A673 (cell line): ENCODE data around the gene C6orf58. TPM values are rescaled to one million over a fixed set of nuclear protein-coding genes. Genes with fewer than 3 reads are reported as not detected.

ENCODE experiments used
- BruUV-seq: library from RNA; stranded (reverse); fragments of 400-500 nt; replicated peaks from 2 replicates; lab custom pipeline; 2021; lab: Mats Ljungman, UMichigan
- CTCF ChIA-PET: fragments of 300-600 bp; sonication (Branson Sonifier 250); formaldehyde crosslinking; loops from one replicate; lab custom pipeline; 2022; ENCODE audit warnings: antibody characterized with exemption; lab: Charles Lee
- POLR2A ChIA-PET: fragments of 300-600 bp; sonication (Branson Sonifier 250); formaldehyde crosslinking; loops from one replicate; lab custom pipeline; 2022; ENCODE audit warnings: antibody characterized with exemption; ENCODE audit not compliant: low non-redundant PET; lab: Charles Lee
- DNase-seq: peaks from one replicate; pipeline ENCODE4 v3.0.0-alpha.2; 2015; ENCODE audit warnings: low spot score
- H3K27ac ChIP-seq: fragments of 200-600 bp; sonication (generic); 2 replicates; pipeline ENCODE4 v1.5.1; 2016; ENCODE audit warnings: mixed run types, low read depth, mild to moderate bottlenecking, mixed read lengths, antibody characterized with exemption, low read length; ENCODE audit not compliant: poor library complexity, severe bottlenecking
- H3K27me3 ChIP-seq: fragments of 200-600 bp; sonication (generic); replicated peaks from 2 replicates; pipeline ENCODE4 v1.6.1; 2017; ENCODE audit warnings: mixed run types, low read depth, mild to moderate bottlenecking, mixed read lengths, antibody characterized with exemption, low read length; ENCODE audit not compliant: insufficient read depth, poor library complexity
- H3K36me3 ChIP-seq: fragments of 200-600 bp; sonication (generic); 2 replicates; pipeline ENCODE4 v1.6.1; 2016; ENCODE audit warnings: mixed run types, mild to moderate bottlenecking, mixed read lengths, antibody characterized with exemption, low read length; ENCODE audit not compliant: insufficient read depth, poor library complexity, severe bottlenecking
- H3K4me1 ChIP-seq: fragments of 200-600 bp; sonication (generic); 2 replicates; pipeline ENCODE4 v1.6.1; 2017; ENCODE audit warnings: mixed run types, mild to moderate bottlenecking, mixed read lengths, antibody characterized with exemption, low read length; ENCODE audit not compliant: insufficient read depth, poor library complexity, severe bottlenecking
- H3K4me3 ChIP-seq: fragments of 200-600 bp; sonication (generic); 2 replicates; pipeline ENCODE4 v1.5.1; 2016; ENCODE audit warnings: low read depth, mixed run types, mild to moderate bottlenecking, mixed read lengths, low read length; ENCODE audit not compliant: poor library complexity, severe bottlenecking
- H3K9me3 ChIP-seq: fragments of 200-600 bp; sonication (generic); 2 replicates; pipeline ENCODE4 v1.6.1; 2016; ENCODE audit warnings: mixed run types, low read depth, mild to moderate bottlenecking, mixed read lengths, antibody characterized with exemption, low read length; ENCODE audit not compliant: poor library complexity, severe bottlenecking
- CTCF ChIP-seq: fragments of 300-800, 200-600 bp; sonication (generic); conservative IDR thresholded peaks from 2 replicates; pipeline ENCODE4 v1.5.1; 2017; ENCODE audit warnings: low read depth, mild to moderate bottlenecking, antibody characterized with exemption, low read length, moderate library complexity, mixed read lengths
- EZH2 ChIP-seq: fragments of 200-600 bp; sonication (generic); IDR thresholded peaks from 2 replicates; pipeline ENCODE4 v1.6.1; 2017; ENCODE audit warnings: borderline replicate concordance, low read depth, mild to moderate bottlenecking, mixed read lengths, antibody characterized with exemption, low read length; ENCODE audit not compliant: poor library complexity, severe bottlenecking
- intact Hi-C: fragments of 100-400 bp; cut with micrococcal nuclease; formaldehyde crosslinking; loops from one replicate; pipeline ENCODE4 v1.10.0; 2022; ENCODE audit not compliant: unreplicated experiment
- total RNA-seq: library from RNA; stranded (reverse); gene quantifications from 2 replicates; pipeline ENCODE4 v1.2.3, GENCODE V29; 2021

The C6orf58 gene
- total RNA-seq, 1 experiment from 2014 or later = 0.64 TPM

- Histone ChIP-seq H3K27me3 (no peaks in the 10 kb centered on the region), H3K4me3 (no peak overlapping the region), H3K4me1 (no peaks in the 10 kb centered on the region), H3K27ac (no peak overlapping the region), H3K36me3 (no peaks in the 10 kb centered on the region), H3K9me3 (no peaks in the 10 kb centered on the region)
- no TSS peak for BruUV-seq
- DNase-seq = peak; percentile 40
- POLR2A ChIA-PET = no interaction called here
- CTCF ChIA-PET = no interaction called here
- TF ChIP-seq CTCF (peak; percentile 43), EZH2 (no peak)
- intact Hi-C loops = loop anchor here (10.0 kb wide), 1 partner anchor 353 kb away; no protein-coding TSS in a partner anchor
These were observed 28.9 kb upstream of the C6orf58 start for GRCh38 chr6:127547904-127548649.

- Histone ChIP-seq H3K27me3 (no peaks in the 10 kb centered on the region), H3K9me3 (no peaks in the 10 kb centered on the region), H3K4me1 (no peaks in the 10 kb centered on the region), H3K4me3 (no peak overlapping the region), H3K36me3 (no peaks in the 10 kb centered on the region), H3K27ac (no peak overlapping the region)
- intact Hi-C loops = no loop called here
- BruUV-seq = no TSS peak
- peak; percentile 37 for DNase-seq
- POLR2A ChIA-PET = no interaction called here
- TF ChIP-seq EZH2 = no peak
- TF ChIP-seq CTCF = no peak
- CTCF ChIA-PET = no interaction called here
These were observed 26.6 kb upstream of the C6orf58 start for GRCh38 chr6:127550403-127550802.

- H3K27ac ChIP-seq = no peak overlapping the region
- no peak overlapping the region for H3K4me3 ChIP-seq
- TF ChIP-seq CTCF (peak; percentile 64), EZH2 (no peak)
- peak; percentile 61 for DNase-seq
- H3K4me1 ChIP-seq = no peaks in the 10 kb centered on the region
- ChIA-PET CTCF (interaction anchor here (0.6 to 1.2 kb wide), 2 partner anchors 87 to 108 kb away, joined by 5 to 6 read pairs; no protein-coding TSS in a partner anchor), POLR2A (no interaction called here)
- no TSS peak for BruUV-seq
- H3K9me3 ChIP-seq = no peaks in the 10 kb centered on the region
- no peaks in the 10 kb centered on the region for H3K36me3 ChIP-seq
- intact Hi-C loops = loop anchor here (1.0 to 5.0 kb wide), 2 partner anchors 88 to 133 kb away; no protein-coding TSS in a partner anchor
- H3K27me3 ChIP-seq = no peaks in the 10 kb centered on the region
These were observed 22.5 kb upstream of the C6orf58 start for GRCh38 chr6:127554435-127555006.
